K562 (cell line): ENCODE results near the gene SEC22B. TPM values are rescaled to one million over a fixed set of nuclear protein-coding genes. Genes with fewer than 3 reads are reported as not detected.

Source experiments
- ATAC-seq: fragments of 200-7000 bp; cut with Tn5 transposase; 3 replicates; pipeline ENCODE4 v1.9.1; 2020; ENCODE audit warnings: moderate library complexity
- Bru-seq: library from RNA; stranded (reverse); fragments of 400-500 nt; gene quantifications from one replicate; lab custom pipeline; 2021; lab: Mats Ljungman, UMichigan
- BruChase-seq, 2 experiments: library from RNA; stranded (reverse); fragments of 400-500 nt; gene quantifications; one replicate each; lab custom pipeline; 2021; lab: Mats Ljungman, UMichigan
- BruUV-seq: library from RNA; stranded (reverse); fragments of 400-500 nt; replicated peaks from 2 replicates; lab custom pipeline; 2021; lab: Mats Ljungman, UMichigan
- CTCF ChIA-PET: fragments of 300-600 bp; formaldehyde crosslinking; extraction: SDS; loops from one replicate; lab custom pipeline; 2021; ENCODE audit warnings: low intra/inter-chr PET ratio; lab: Yijun Ruan, JAX
- POLR2A ChIA-PET: fragments of 300-600, 350-650 bp; sonication (Branson Sonifier 250); formaldehyde crosslinking; extraction: SDS; loops from one replicate; lab custom pipeline; 2021; ENCODE audit warnings: antibody characterized with exemption, inconsistent platforms; lab: Yijun Ruan, JAX
- DNase-seq, 4 experiments: peaks; one replicate each; pipeline versions ENCODE4 v3.0.0 to v3.0.0-alpha.2; 2011 to 2018; ENCODE audit warnings: low spot score in 3 of 4, mixed read lengths in 3 of 4; ENCODE audit errors: extremely low read depth in 1 of 4
- FAIRE-seq: peaks from 2 replicates; lab custom pipeline; 2011; peaks lifted over from hg19 to GRCh38; lab: Jason Lieb, UNC
- H2AFZ ChIP-seq: 2 replicates; pipeline ENCODE4 v1.6.0; 2011; ENCODE audit warnings: low read depth, low read length, control low read depth, inconsistent platforms
- H3K27ac ChIP-seq: fragments of 200-600 bp; 3 replicates; pipeline ENCODE4 v1.8.0; 2011; ENCODE audit warnings: low read depth, mild to moderate bottlenecking, control low read depth, inconsistent platforms, low read length, moderate library complexity, mixed read lengths; ENCODE audit errors: extremely low read depth
- H3K27me3 ChIP-seq, 2 experiments: fragments of 300-600 bp in 1 of 2; 2 replicates in 1 of 2; 3 replicates in 1 of 2; pipeline versions ENCODE4 v1.6.0 to v1.8.0; 2011; ENCODE audit warnings: inconsistent platforms in 2 of 2, low read length in 2 of 2, mild to moderate bottlenecking in 1 of 2, mixed read lengths in 1 of 2, moderate library complexity in 1 of 2; ENCODE audit not compliant: control insufficient read depth in 2 of 2, insufficient read depth in 2 of 2
- H3K36me3 ChIP-seq: fragments of 300-600 bp; 3 replicates; pipeline ENCODE4 v1.8.0; 2011; ENCODE audit warnings: mild to moderate bottlenecking, low read length, inconsistent platforms; ENCODE audit not compliant: control insufficient read depth, insufficient read depth
- H3K4me1 ChIP-seq, 2 experiments: fragments of 200-600 bp in 1 of 2; replicated peaks in 1 of 2; 2 replicates in 1 of 2; 3 replicates in 1 of 2; pipeline versions ENCODE4 v1.5.1 to v1.8.0; 2011; ENCODE audit warnings: inconsistent platforms in 2 of 2, low read length in 2 of 2, mild to moderate bottlenecking in 1 of 2, mixed read lengths in 1 of 2, moderate library complexity in 1 of 2; ENCODE audit not compliant: control insufficient read depth in 2 of 2, insufficient read depth in 2 of 2
- H3K4me2 ChIP-seq: 2 replicates; pipeline ENCODE4 v1.6.1; 2011; ENCODE audit warnings: low read length, control low read depth, inconsistent platforms, mixed read lengths; ENCODE audit not compliant: insufficient read depth
- H3K4me3 ChIP-seq: fragments of 200-600 bp; sonication (generic), shearing (Covaris generic); 2 replicates; pipeline ENCODE4 v1.5.1; 2016; ENCODE audit warnings: control low read depth, inconsistent platforms
- H3K79me2 ChIP-seq: fragments of 200-600 bp; 3 replicates; pipeline ENCODE4 v1.8.0; 2011; ENCODE audit warnings: low read length, inconsistent platforms; ENCODE audit not compliant: control insufficient read depth, insufficient read depth
- H3K9ac ChIP-seq, 2 experiments: 2 replicates each; pipeline versions ENCODE4 v1.6.0 to v1.6.1; 2011; ENCODE audit warnings: low read depth in 2 of 2, low read length in 2 of 2, control low read depth in 1 of 2, inconsistent platforms in 1 of 2, mild to moderate bottlenecking in 1 of 2, mixed read lengths in 1 of 2; ENCODE audit not compliant: insufficient read depth in 1 of 2
- H3K9me1 ChIP-seq: one replicate; pipeline ENCODE4 v1.6.0; 2011; ENCODE audit warnings: inconsistent platforms, mild to moderate bottlenecking, low read length, moderate library complexity; ENCODE audit not compliant: control insufficient read depth, insufficient read depth
- H3K9me3 ChIP-seq: replicated peaks from 2 replicates; pipeline ENCODE4 v1.5.1; 2011; ENCODE audit warnings: low read depth, low read length, inconsistent platforms; ENCODE audit not compliant: control insufficient read depth, insufficient read depth
- H4K20me1 ChIP-seq: replicated peaks from 2 replicates; pipeline ENCODE4 v1.6.1; 2011; ENCODE audit warnings: low read length, inconsistent platforms, mixed read lengths; ENCODE audit not compliant: control insufficient read depth, insufficient read depth
- CHD1 ChIP-seq: fragments of 200-600 bp; sonication (generic); IDR thresholded peaks from one replicate; pipeline ENCODE4 v1.6.1; 2012; ENCODE audit warnings: mild to moderate bottlenecking, moderate library complexity, low read length, inconsistent platforms
- E4F1 ChIP-seq: fragments of 250-450 bp; sonication (Bioruptor Pico); IDR thresholded peaks from 2 replicates; pipeline ENCODE4 v1.5.0; 2021; ENCODE audit warnings: mild to moderate bottlenecking, borderline replicate concordance
- FOXJ3 ChIP-seq: sonication (generic); formaldehyde crosslinking; IDR thresholded peaks from 2 replicates; pipeline ENCODE4 v1.4.0; 2020; ENCODE audit warnings: mild to moderate bottlenecking, missing genetic modification reagents
- GTF2B ChIP-seq: IDR thresholded peaks from 2 replicates; pipeline ENCODE4 v1.6.1; 2011; ENCODE audit not compliant: insufficient read length; ENCODE audit errors: extremely low read depth
- HMG20B ChIP-seq: fragments of 250-450 bp; sonication (Bioruptor Pico); IDR thresholded peaks from 2 replicates; pipeline ENCODE4 v1.5.0; 2021; ENCODE audit warnings: mild to moderate bottlenecking
- KLF6 ChIP-seq: fragments of 250-450 bp; sonication (Bioruptor Pico); IDR thresholded peaks from 2 replicates; pipeline ENCODE4 v1.4.0; 2020; ENCODE audit warnings: mild to moderate bottlenecking, moderate library complexity, borderline replicate concordance
- PHB2 ChIP-seq: fragments of 450-650 bp; IDR thresholded peaks from 2 replicates; pipeline ENCODE4 v1.6.1; 2017; ENCODE audit warnings: low read depth
- SNIP1 ChIP-seq: fragments of 450-650 bp; IDR thresholded peaks from 2 replicates; pipeline ENCODE4 v1.7.1; 2017; ENCODE audit warnings: low read depth, mild to moderate bottlenecking
- ZNF121 ChIP-seq: sonication (generic); formaldehyde crosslinking; conservative IDR thresholded peaks from 2 replicates; pipeline ENCODE4 v1.8.0; 2022; ENCODE audit warnings: missing genetic modification reagents
- ZNF354B ChIP-seq: fragments of 250-450 bp; sonication (Bioruptor Pico); IDR thresholded peaks from 2 replicates; pipeline ENCODE4 v1.4.0; 2020
- whole genome bisulfite sequencing: fragments of 100-300 bp; shearing (Covaris generic); methylation state at CpG from one replicate; pipeline ENCODE4 v1.1.6; 2016; ENCODE audit warnings: low coverage, mixed read lengths; ENCODE audit not compliant: insufficient coverage; ENCODE audit errors: missing lambda C conversion rate; 5-methylcytosine and 5-hydroxymethylcytosine counted together
- in situ Hi-C: fragments of 300-500 bp; cut with MboI; formaldehyde crosslinking; loops from 4 replicates; pipeline ENCODE4 v1.15.0; 2018; ENCODE audit warnings: inconsistent platforms, mixed read lengths
- intact Hi-C: fragments of 100-400 bp; cut with micrococcal nuclease; formaldehyde crosslinking; loops from 2 replicates; pipeline ENCODE4 v1.14.2; 2022
- long read RNA-seq, 3 experiments: library from polyadenylated mRNA in 2 of 3; library from RNA in 1 of 3; unstranded in 2 of 3; stranded (forward) in 1 of 3; transcript quantifications; one replicate each; pipeline ENCODE4 v2.0.0, GENCODE V29; 2019 to 2022
- polyA minus RNA-seq, 3 experiments: library from RNA; depleted of rRNA, polyadenylated mRNA; stranded (reverse); fragments of >200 nt; gene quantifications; 2 replicates each; pipeline ENCODE4 v1.2.3, GENCODE V29; 2011
- polyA plus RNA-seq, 8 experiments: library from polyadenylated mRNA; depleted of rRNA in 4 of 8; stranded (reverse) in 5 of 8; unstranded in 3 of 8; fragments of >200 nt; fragmentation: Nextera tagmentation in 2 of 8; fragmentation: Illumina TruSeq in 1 of 8; extraction: Ambion mirVana in 2 of 8; extraction: Trizol in 1 of 8; gene quantifications; 2 replicates each; pipeline versions ENCODE4 v1.2.1 to v1.2.3, GENCODE V29; 2011 to 2014; ENCODE audit warnings: inconsistent platforms in 1 of 8, missing spikeins in 1 of 8
- total RNA-seq, 7 experiments: library from RNA; depleted of rRNA in 6 of 7; stranded (reverse); fragments of >200 nt in 6 of 7; fragmentation: Illumina TruSeq in 2 of 7; extraction: Trizol in 2 of 7; gene quantifications; 2 replicates each; pipeline versions ENCODE4 v1.2.1 to v1.2.3, GENCODE V29; 2011 to 2021; ENCODE audit warnings: low replicate concordance in 1 of 7
- TF ChIP-seq, protein P1 (sequence below): fragments of 450-650 bp; formaldehyde crosslinking; conservative IDR thresholded peaks from 2 replicates; pipeline ENCODE4 v1.4.0; 2022; ENCODE audit warnings: mild to moderate bottlenecking, missing genetic modification characterization

SEC22B gene
- total RNA-seq (2011; cell fraction: chromatin; rRNA removed; ENCODE audit: low replicate concordance): 21.9 and 65.7 TPM in 2 replicates
- 11.3 and 17.8 TPM in 2 replicates for total RNA-seq (2011; cell fraction: nucleolus; rRNA removed)
- total RNA-seq (2011; cell fraction: nucleoplasm; rRNA removed): 52.1 and 121 TPM in 2 replicates
- total RNA-seq (2014; rRNA removed): 11.7 and 13.1 TPM in 2 replicates
- 25.3 and 28.2 TPM in 2 replicates for total RNA-seq (2014; rRNA removed; fragmentation: Illumina TruSeq; extraction: Trizol)
- 20.4 and 23.5 TPM in 2 replicates for total RNA-seq (2015; rRNA removed; fragmentation: Illumina TruSeq; extraction: Trizol)
- 19.1 and 19.5 TPM in 2 replicates for total RNA-seq (2021)
- 23.5 and 28.7 TPM in 2 replicates for polyA plus RNA-seq (2011; rRNA removed)
- polyA plus RNA-seq (2011; cell fraction: cytosol; rRNA removed): 6.1 and 11.9 TPM in 2 replicates
- 20.5 and 33.1 TPM in 2 replicates for polyA plus RNA-seq (2011; cell fraction: nucleus; rRNA removed)
- 17.5 and 24.8 TPM in 2 replicates for polyA plus RNA-seq (2012)
- polyA plus RNA-seq (2014; fragmentation: Illumina TruSeq; extraction: Trizol): 20.9 and 22.8 TPM in 2 replicates
- polyA plus RNA-seq (2014; fragmentation: Nextera tagmentation; extraction: Ambion mirVana): 10 to 100 TPM; 27.5 to 40.3 TPM
- 17.7 and 17.9 TPM in 2 replicates for polyA plus RNA-seq (2014; rRNA removed)
- 36.9 and 41.2 TPM in 2 replicates for polyA minus RNA-seq (2011; rRNA and poly(A)+ RNA removed)
- polyA minus RNA-seq (2011; cell fraction: cytosol; rRNA and poly(A)+ RNA removed): 10.9 and 11.5 TPM in 2 replicates
- 33.8 and 61.4 TPM in 2 replicates for polyA minus RNA-seq (2011; cell fraction: nucleus; rRNA and poly(A)+ RNA removed)
- percentile 95 among the genes with signal in this experiment for Bru-seq, nascent RNA
- BruChase-seq, experiment 1, labeled RNA remaining after a 2-hour chase: percentile 95 among the genes with signal in this experiment
- percentile 92 among the genes with signal in this experiment for BruChase-seq, experiment 2, labeled RNA remaining after a 6-hour chase
- long read RNA-seq, experiment 1, full-length matches to known transcripts: 181 of 233 reads
- long read RNA-seq, experiment 1, partial matches to known transcripts: 9 of 233 reads
- long read RNA-seq, experiment 1, other reads (novel, unspliced or antisense): 43 of 233 reads
- long read RNA-seq, experiment 2, full-length matches to known transcripts: 11 of 39 reads
- long read RNA-seq, experiment 2, partial matches to known transcripts: 0 of 39 reads
- long read RNA-seq, experiment 2, other reads (novel, unspliced or antisense): 28 of 39 reads
- long read RNA-seq, experiment 3, full-length matches to known transcripts: 44 of 83 reads
- long read RNA-seq, experiment 3, partial matches to known transcripts: 3 of 83 reads
- long read RNA-seq, experiment 3, other reads (novel, unspliced or antisense): 36 of 83 reads

DNA sequence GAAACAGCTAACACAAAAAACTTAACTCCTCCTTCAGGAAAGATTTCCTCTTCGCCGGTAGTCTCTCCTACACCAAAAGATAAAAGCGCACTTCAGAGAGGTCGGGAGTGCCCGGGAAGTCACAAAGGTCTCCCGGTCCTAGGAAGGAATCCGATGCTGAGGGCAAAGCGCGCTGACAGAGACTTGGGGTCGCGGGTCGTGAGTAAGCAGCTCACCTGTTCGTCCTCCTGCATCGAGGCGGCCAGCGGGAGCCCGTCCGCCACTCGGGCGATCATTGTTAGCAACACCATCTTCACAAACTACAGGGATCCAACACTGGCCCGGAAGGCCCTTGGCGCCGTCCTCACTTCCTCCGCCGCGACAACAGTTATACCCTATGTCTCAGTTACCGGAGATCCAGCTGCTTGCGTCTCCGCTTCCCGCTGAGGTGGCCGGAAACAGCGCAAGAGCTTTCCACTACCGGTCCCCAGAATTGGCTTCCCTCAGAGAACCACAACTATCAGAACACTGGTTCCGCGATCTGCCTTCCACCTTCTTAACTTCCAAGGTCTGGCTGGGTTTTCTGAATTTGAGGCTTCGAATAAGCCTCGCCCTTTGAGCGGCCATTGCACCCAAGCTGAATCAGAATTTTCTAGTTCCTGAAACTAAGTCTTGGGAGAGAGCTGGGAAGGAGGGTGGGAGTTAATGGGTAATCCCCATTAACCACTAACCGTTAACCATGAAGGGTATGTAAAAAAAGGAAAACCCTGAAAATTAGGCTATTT, at the start of gene SEC22B:
Gene SEC22B, minus strand, starts transcription at position 429 of the 764 bp plus-strand sequence. Its CDS starts 139 bp downstream, at position 290.
- Histone ChIP-seq H3K9ac (peak within 1 kb of the TSS; percentile 94 to 96), H3K27ac (peak within 1 kb of the TSS; percentile 88), H3K4me2 (peak within 1 kb of the TSS; percentile 94), H3K36me3 (no peaks in the 10 kb centered on the region; the same call in 2 of the 3 replicates), H2AFZ (peak within 1 kb of the TSS; percentile 99), H3K4me3 (peak within 1 kb of the TSS; percentile 66), H3K9me3 (peaks cover 3% of the 10 kb centered on the region; the same call in 1 of the 2 replicates), H3K9me1 (no peaks in the 10 kb centered on the region), H4K20me1 (no peaks in the 10 kb centered on the region), H3K27me3 (no peaks in the 10 kb centered on the region), H3K79me2 (peaks cover 17% of the 10 kb centered on the region), H3K4me1 (peaks cover 0 to 4% of the 10 kb centered on the region in 2 experiments; a peak in 2 of 5 replicates)
- intact Hi-C loops: no loop called here
- POLR2A ChIA-PET: interaction anchor here (1.4 kb wide), 1 partner anchor 433 kb away, joined by 3 read pairs; no protein-coding TSS in a partner anchor
- in situ Hi-C loops: no loop called here
- BruUV-seq: no TSS peak
- CTCF ChIA-PET: no interaction called here
- FAIRE-seq (no peak), DNase-seq (peak; percentile 76 to 97 (median 83)), ATAC-seq (peak; percentile 98)
- WGBS: 3% methylated on average over 39 of the region's 39 CpGs
- TF ChIP-seq GTF2B (peak; percentile 17), ZNF354B (no peak), HMG20B (CRISPR knock-in tag) (no peak), SNIP1 (no peak), FOXJ3 (no peak), KLF6 (peak; percentile 35; the same call in 1 of the 2 replicates), E4F1 (CRISPR knock-in tag) (no peak), ZNF121 (CRISPR knock-in tag) (no peak), CHD1 (peak; percentile 74), PHB2 (0 out of 2 replicates have a peak, but pooled peaks have one; percentile 17)
- TF ChIP-seq, protein P1, sequence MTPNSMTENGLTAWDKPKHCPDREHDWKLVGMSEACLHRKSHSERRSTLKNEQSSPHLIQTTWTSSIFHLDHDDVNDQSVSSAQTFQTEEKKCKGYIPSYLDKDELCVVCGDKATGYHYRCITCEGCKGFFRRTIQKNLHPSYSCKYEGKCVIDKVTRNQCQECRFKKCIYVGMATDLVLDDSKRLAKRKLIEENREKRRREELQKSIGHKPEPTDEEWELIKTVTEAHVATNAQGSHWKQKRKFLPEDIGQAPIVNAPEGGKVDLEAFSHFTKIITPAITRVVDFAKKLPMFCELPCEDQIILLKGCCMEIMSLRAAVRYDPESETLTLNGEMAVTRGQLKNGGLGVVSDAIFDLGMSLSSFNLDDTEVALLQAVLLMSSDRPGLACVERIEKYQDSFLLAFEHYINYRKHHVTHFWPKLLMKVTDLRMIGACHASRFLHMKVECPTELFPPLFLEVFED (CRISPR knock-in tag): peak; percentile 63; the same call in 1 of the 2 replicates
